H1 (cell line): ENCODE results near the gene C1QTNF4. TPM values are rescaled to one million over a fixed set of nuclear protein-coding genes. Genes with fewer than 3 reads are reported as not detected.

Source experiments
- GTF2F1 ChIP-seq: IDR thresholded peaks from 2 replicates; pipeline ENCODE4 v1.6.1; 2012; ENCODE audit warnings: low read depth, low read length, improper control_type of control experiment, borderline replicate concordance
- polyA plus RNA-seq, 7 experiments: library from polyadenylated mRNA; depleted of rRNA in 3 of 7; stranded (reverse) in 5 of 7; unstranded in 2 of 7; fragments of >200 nt in 5 of 7; fragments of 200-250 nt in 2 of 7; gene quantifications; 1 replicate in 5 of 7; 2 replicates in 1 of 7; 4 replicates in 1 of 7; pipeline versions ENCODE4 v1.2.1 to v1.2.3, GENCODE V29; 2011 to 2013; ENCODE audit warnings: missing spikeins in 2 of 7, mixed read lengths in 2 of 7
- total RNA-seq: library from RNA; stranded (reverse); fragmentation: NEBNext Ultra II Directional; extraction: Animal tissue kit (Norgen Biotek cat#: 25700); gene quantifications from 2 replicates; pipeline ENCODE4 v1.2.1, GENCODE V29; 2021
- TF ChIP-seq, protein P1 (sequence below): fragments of 300-600 bp; sonication (generic); IDR thresholded peaks from 2 replicates; pipeline ENCODE4 v1.7.1; 2012; ENCODE audit warnings: low read length, moderate library complexity, mild to moderate bottlenecking, inconsistent platforms; ENCODE audit not compliant: insufficient replicate concordance
- TF ChIP-seq, protein P2 (sequence below): IDR thresholded peaks from 2 replicates; pipeline ENCODE4 v1.6.1; 2012; ENCODE audit warnings: low read length, inconsistent platforms
- TF ChIP-seq, protein P3 (sequence below), 3 experiments: IDR thresholded peaks; 1 replicate in 2 of 3; 2 replicates in 1 of 3; pipeline versions ENCODE4 v1.5.1 to v1.6.1; 2011; ENCODE audit warnings: low read length in 3 of 3, mild to moderate bottlenecking in 3 of 3, inconsistent platforms in 2 of 3, low read depth in 1 of 3, moderate library complexity in 1 of 3; ENCODE audit not compliant: insufficient read depth in 1 of 3; ENCODE audit errors: control extremely low read depth in 1 of 3

The C1QTNF4 gene
- total and polyA plus RNA-seq, 2 of the 8 experiments (the other 6 are each of a cell fraction or from before 2014, with no cell fraction given) = 3.9 to 6.0 TPM

DNA sequence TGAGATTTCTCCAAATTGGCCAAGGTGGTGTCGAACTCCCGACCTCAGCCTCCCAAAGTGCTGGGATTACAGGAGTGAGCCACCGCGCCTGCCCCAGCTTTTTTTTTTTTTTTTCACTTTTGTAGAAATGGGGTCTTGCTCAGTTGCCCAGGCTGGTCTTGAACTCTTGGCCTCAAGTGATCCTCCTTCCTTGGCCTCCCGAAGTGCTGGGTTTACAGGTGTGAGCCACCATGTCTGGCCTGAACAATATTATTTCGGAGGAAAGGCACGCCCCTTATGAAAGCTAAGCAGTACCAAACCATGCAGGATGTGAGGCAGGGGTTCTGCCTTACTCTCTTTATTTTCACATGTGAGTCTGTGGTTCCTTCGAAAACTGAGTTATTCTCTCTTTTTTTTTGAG, 32.0 kb upstream of the C1QTNF4 start (continued):
- TF ChIP-seq, protein P1, sequence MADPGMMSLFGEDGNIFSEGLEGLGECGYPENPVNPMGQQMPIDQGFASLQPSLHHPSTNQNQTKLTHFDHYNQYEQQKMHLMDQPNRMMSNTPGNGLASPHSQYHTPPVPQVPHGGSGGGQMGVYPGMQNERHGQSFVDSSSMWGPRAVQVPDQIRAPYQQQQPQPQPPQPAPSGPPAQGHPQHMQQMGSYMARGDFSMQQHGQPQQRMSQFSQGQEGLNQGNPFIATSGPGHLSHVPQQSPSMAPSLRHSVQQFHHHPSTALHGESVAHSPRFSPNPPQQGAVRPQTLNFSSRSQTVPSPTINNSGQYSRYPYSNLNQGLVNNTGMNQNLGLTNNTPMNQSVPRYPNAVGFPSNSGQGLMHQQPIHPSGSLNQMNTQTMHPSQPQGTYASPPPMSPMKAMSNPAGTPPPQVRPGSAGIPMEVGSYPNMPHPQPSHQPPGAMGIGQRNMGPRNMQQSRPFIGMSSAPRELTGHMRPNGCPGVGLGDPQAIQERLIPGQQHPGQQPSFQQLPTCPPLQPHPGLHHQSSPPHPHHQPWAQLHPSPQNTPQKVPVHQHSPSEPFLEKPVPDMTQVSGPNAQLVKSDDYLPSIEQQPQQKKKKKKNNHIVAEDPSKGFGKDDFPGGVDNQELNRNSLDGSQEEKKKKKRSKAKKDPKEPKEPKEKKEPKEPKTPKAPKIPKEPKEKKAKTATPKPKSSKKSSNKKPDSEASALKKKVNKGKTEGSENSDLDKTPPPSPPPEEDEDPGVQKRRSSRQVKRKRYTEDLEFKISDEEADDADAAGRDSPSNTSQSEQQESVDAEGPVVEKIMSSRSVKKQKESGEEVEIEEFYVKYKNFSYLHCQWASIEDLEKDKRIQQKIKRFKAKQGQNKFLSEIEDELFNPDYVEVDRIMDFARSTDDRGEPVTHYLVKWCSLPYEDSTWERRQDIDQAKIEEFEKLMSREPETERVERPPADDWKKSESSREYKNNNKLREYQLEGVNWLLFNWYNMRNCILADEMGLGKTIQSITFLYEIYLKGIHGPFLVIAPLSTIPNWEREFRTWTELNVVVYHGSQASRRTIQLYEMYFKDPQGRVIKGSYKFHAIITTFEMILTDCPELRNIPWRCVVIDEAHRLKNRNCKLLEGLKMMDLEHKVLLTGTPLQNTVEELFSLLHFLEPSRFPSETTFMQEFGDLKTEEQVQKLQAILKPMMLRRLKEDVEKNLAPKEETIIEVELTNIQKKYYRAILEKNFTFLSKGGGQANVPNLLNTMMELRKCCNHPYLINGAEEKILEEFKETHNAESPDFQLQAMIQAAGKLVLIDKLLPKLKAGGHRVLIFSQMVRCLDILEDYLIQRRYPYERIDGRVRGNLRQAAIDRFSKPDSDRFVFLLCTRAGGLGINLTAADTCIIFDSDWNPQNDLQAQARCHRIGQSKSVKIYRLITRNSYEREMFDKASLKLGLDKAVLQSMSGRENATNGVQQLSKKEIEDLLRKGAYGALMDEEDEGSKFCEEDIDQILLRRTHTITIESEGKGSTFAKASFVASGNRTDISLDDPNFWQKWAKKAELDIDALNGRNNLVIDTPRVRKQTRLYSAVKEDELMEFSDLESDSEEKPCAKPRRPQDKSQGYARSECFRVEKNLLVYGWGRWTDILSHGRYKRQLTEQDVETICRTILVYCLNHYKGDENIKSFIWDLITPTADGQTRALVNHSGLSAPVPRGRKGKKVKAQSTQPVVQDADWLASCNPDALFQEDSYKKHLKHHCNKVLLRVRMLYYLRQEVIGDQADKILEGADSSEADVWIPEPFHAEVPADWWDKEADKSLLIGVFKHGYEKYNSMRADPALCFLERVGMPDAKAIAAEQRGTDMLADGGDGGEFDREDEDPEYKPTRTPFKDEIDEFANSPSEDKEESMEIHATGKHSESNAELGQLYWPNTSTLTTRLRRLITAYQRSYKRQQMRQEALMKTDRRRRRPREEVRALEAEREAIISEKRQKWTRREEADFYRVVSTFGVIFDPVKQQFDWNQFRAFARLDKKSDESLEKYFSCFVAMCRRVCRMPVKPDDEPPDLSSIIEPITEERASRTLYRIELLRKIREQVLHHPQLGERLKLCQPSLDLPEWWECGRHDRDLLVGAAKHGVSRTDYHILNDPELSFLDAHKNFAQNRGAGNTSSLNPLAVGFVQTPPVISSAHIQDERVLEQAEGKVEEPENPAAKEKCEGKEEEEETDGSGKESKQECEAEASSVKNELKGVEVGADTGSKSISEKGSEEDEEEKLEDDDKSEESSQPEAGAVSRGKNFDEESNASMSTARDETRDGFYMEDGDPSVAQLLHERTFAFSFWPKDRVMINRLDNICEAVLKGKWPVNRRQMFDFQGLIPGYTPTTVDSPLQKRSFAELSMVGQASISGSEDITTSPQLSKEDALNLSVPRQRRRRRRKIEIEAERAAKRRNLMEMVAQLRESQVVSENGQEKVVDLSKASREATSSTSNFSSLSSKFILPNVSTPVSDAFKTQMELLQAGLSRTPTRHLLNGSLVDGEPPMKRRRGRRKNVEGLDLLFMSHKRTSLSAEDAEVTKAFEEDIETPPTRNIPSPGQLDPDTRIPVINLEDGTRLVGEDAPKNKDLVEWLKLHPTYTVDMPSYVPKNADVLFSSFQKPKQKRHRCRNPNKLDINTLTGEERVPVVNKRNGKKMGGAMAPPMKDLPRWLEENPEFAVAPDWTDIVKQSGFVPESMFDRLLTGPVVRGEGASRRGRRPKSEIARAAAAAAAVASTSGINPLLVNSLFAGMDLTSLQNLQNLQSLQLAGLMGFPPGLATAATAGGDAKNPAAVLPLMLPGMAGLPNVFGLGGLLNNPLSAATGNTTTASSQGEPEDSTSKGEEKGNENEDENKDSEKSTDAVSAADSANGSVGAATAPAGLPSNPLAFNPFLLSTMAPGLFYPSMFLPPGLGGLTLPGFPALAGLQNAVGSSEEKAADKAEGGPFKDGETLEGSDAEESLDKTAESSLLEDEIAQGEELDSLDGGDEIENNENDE = no peak
- TF ChIP-seq, protein P2, sequence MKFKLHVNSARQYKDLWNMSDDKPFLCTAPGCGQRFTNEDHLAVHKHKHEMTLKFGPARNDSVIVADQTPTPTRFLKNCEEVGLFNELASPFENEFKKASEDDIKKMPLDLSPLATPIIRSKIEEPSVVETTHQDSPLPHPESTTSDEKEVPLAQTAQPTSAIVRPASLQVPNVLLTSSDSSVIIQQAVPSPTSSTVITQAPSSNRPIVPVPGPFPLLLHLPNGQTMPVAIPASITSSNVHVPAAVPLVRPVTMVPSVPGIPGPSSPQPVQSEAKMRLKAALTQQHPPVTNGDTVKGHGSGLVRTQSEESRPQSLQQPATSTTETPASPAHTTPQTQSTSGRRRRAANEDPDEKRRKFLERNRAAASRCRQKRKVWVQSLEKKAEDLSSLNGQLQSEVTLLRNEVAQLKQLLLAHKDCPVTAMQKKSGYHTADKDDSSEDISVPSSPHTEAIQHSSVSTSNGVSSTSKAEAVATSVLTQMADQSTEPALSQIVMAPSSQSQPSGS = no peak
- no peak for TF ChIP-seq GTF2F1
- TF ChIP-seq, protein P3, sequence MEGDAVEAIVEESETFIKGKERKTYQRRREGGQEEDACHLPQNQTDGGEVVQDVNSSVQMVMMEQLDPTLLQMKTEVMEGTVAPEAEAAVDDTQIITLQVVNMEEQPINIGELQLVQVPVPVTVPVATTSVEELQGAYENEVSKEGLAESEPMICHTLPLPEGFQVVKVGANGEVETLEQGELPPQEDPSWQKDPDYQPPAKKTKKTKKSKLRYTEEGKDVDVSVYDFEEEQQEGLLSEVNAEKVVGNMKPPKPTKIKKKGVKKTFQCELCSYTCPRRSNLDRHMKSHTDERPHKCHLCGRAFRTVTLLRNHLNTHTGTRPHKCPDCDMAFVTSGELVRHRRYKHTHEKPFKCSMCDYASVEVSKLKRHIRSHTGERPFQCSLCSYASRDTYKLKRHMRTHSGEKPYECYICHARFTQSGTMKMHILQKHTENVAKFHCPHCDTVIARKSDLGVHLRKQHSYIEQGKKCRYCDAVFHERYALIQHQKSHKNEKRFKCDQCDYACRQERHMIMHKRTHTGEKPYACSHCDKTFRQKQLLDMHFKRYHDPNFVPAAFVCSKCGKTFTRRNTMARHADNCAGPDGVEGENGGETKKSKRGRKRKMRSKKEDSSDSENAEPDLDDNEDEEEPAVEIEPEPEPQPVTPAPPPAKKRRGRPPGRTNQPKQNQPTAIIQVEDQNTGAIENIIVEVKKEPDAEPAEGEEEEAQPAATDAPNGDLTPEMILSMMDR (IDR thresholded peaks at IDR 0.05; ENCODE audit: control extremely low read depth in 1 of 3, insufficient read depth in 1 of 3, low read depth in 1 of 3, low read length in 3 of 3) = no peak
- TF ChIP-seq, all 59 proteins: peak for 0
